HepG2 (cell line): ENCODE measurements around the gene MTF1. TPM values are rescaled to one million over a fixed set of nuclear protein-coding genes. Genes with fewer than 3 reads are reported as not detected.

Experiments
- BATF2 ChIP-seq: sonication (generic); formaldehyde crosslinking; IDR thresholded peaks from 2 replicates; pipeline ENCODE4 v1.8.0; 2022; ENCODE audit warnings: mild to moderate bottlenecking, missing genetic modification reagents, moderate library complexity
- FOXK1 ChIP-seq: sonication (generic); formaldehyde crosslinking; IDR thresholded peaks from 2 replicates; pipeline ENCODE4 v1.4.0; 2020; ENCODE audit warnings: low read depth, missing genetic modification reagents, borderline replicate concordance
- GATAD1 ChIP-seq: IDR thresholded peaks from 2 replicates; pipeline ENCODE4 v1.6.1; 2016; ENCODE audit warnings: missing genetic modification reagents, missing compliant biosample characterization
- JDP2 ChIP-seq: sonication (generic); formaldehyde crosslinking; IDR thresholded peaks from 2 replicates; pipeline ENCODE4 v1.8.1; 2022; ENCODE audit warnings: missing genetic modification reagents, borderline replicate concordance
- KAT8 ChIP-seq: IDR thresholded peaks from 2 replicates; pipeline ENCODE4 v1.6.1; 2016; ENCODE audit warnings: missing genetic modification reagents, missing compliant biosample characterization
- KLF12 ChIP-seq: sonication (generic); formaldehyde crosslinking; IDR thresholded peaks from 2 replicates; pipeline ENCODE4 v1.4.0; 2020; ENCODE audit warnings: missing genetic modification reagents, borderline replicate concordance
- MED1 ChIP-seq: sonication (generic); formaldehyde crosslinking; IDR thresholded peaks from 2 replicates; pipeline ENCODE4 v1.4.0; 2020; ENCODE audit warnings: missing genetic modification reagents
- MTA3 ChIP-seq: sonication (generic); formaldehyde crosslinking; IDR thresholded peaks from 2 replicates; pipeline ENCODE4 v1.4.0; 2020; ENCODE audit warnings: missing genetic modification reagents
- REPIN1 ChIP-seq: sonication (generic); formaldehyde crosslinking; IDR thresholded peaks from 2 replicates; pipeline ENCODE4 v1.8.0; 2022; ENCODE audit warnings: missing genetic modification reagents, low read depth, mild to moderate bottlenecking, borderline replicate concordance
- REXO4 ChIP-seq: sonication (generic); formaldehyde crosslinking; IDR thresholded peaks from 2 replicates; pipeline ENCODE4 v1.8.0; 2022; ENCODE audit warnings: missing genetic modification reagents, mild to moderate bottlenecking, borderline replicate concordance
- SNAPC2 ChIP-seq: sonication (generic); formaldehyde crosslinking; IDR thresholded peaks from 2 replicates; pipeline ENCODE4 v1.8.1; 2022; ENCODE audit warnings: mild to moderate bottlenecking, missing genetic modification reagents
- ZFP91 ChIP-seq: sonication (generic); formaldehyde crosslinking; IDR thresholded peaks from 2 replicates; pipeline ENCODE4 v1.9.0; 2022; ENCODE audit warnings: missing genetic modification reagents, mild to moderate bottlenecking, borderline replicate concordance
- ZNF292 ChIP-seq: sonication (generic); formaldehyde crosslinking; IDR thresholded peaks from 2 replicates; pipeline ENCODE4 v1.8.1; 2022; ENCODE audit warnings: mild to moderate bottlenecking, low read depth, missing genetic modification reagents, borderline replicate concordance
- ZNF460 ChIP-seq: sonication (generic); formaldehyde crosslinking; IDR thresholded peaks from 2 replicates; pipeline ENCODE4 v1.5.1; 2020; ENCODE audit warnings: missing genetic modification reagents, mild to moderate bottlenecking, borderline replicate concordance
- ZNF556 ChIP-seq: sonication (generic); formaldehyde crosslinking; IDR thresholded peaks from 2 replicates; pipeline ENCODE4 v1.4.0; 2020; ENCODE audit warnings: mild to moderate bottlenecking, missing genetic modification reagents, borderline replicate concordance
- ZNF577 ChIP-seq: sonication (generic); formaldehyde crosslinking; IDR thresholded peaks from 2 replicates; pipeline ENCODE4 v1.4.0; 2020; ENCODE audit warnings: mild to moderate bottlenecking, low read depth, missing genetic modification reagents, borderline replicate concordance
- polyA plus RNA-seq, 8 experiments: library from polyadenylated mRNA; depleted of rRNA in 3 of 8; stranded (reverse) in 7 of 8; unstranded in 1 of 8; fragments of >200 nt; fragmentation: Illumina TruSeq in 4 of 8; extraction: Trizol in 4 of 8; gene quantifications; 2 replicates each; pipeline versions ENCODE4 v1.2.1 to v1.2.3, GENCODE V29; 2011 to 2016; ENCODE audit warnings: low read depth in 4 of 8, missing spikeins in 1 of 8, mixed read lengths in 1 of 8; ENCODE audit not compliant: insufficient read depth in 1 of 8
- total RNA-seq, 5 experiments: library from RNA; depleted of rRNA; stranded (reverse); fragments of >200 nt; fragmentation: Illumina TruSeq; extraction: Trizol; gene quantifications; 2 replicates each; pipeline ENCODE4 v1.2.3, GENCODE V29; 2016; ENCODE audit warnings: low read depth in 1 of 5
- TF ChIP-seq, protein P1 (sequence below): sonication (generic); formaldehyde crosslinking; IDR thresholded peaks from 2 replicates; pipeline ENCODE4 v1.4.0; 2020; ENCODE audit warnings: missing genetic modification reagents, borderline replicate concordance
- TF ChIP-seq, protein P2 (sequence below): sonication (generic); formaldehyde crosslinking; IDR thresholded peaks from 2 replicates; pipeline ENCODE4 v1.4.0; 2020; ENCODE audit warnings: missing genetic modification reagents, borderline replicate concordance
- TF ChIP-seq, protein P3 (sequence below): IDR thresholded peaks from 2 replicates; pipeline ENCODE4 v1.4.0; 2020; ENCODE audit warnings: mild to moderate bottlenecking, missing genetic modification reagents

MTF1 gene
- total and polyA plus RNA-seq, 2 of the 13 experiments (the other 11 are each of a cell fraction or from before 2014, with no cell fraction given), result 2.4 to 3.3 TPM

DNA sequence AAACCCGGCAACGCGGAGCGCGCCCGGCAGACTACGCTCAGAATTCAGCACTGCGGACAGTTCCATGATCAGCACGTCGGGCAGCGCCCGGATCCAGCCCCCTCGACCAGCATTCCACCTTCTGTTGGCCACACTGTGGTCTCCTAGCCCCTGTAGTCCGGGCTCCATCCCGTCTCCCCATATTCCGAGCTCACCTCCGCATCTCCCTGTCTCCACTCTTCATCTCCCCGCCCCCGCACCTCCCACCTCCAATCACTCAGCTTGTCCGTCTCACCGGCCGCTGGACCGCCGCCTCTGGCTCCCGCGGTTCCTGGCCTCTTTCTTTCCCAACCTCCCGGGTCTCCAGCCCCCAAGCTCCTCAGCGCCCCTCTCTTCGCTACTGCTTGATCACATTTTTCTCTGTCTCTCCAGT, 95.0 kb downstream of the MTF1 start (continued):
- TF ChIP-seq BATF2 (CRISPR knock-in tag), result peak; percentile 99
- TF ChIP-seq ZNF292 (CRISPR knock-in tag), result peak; percentile 35; the same call in 1 of the 2 replicates
- peak; percentile 81 for TF ChIP-seq GATAD1
- TF ChIP-seq, protein P1, sequence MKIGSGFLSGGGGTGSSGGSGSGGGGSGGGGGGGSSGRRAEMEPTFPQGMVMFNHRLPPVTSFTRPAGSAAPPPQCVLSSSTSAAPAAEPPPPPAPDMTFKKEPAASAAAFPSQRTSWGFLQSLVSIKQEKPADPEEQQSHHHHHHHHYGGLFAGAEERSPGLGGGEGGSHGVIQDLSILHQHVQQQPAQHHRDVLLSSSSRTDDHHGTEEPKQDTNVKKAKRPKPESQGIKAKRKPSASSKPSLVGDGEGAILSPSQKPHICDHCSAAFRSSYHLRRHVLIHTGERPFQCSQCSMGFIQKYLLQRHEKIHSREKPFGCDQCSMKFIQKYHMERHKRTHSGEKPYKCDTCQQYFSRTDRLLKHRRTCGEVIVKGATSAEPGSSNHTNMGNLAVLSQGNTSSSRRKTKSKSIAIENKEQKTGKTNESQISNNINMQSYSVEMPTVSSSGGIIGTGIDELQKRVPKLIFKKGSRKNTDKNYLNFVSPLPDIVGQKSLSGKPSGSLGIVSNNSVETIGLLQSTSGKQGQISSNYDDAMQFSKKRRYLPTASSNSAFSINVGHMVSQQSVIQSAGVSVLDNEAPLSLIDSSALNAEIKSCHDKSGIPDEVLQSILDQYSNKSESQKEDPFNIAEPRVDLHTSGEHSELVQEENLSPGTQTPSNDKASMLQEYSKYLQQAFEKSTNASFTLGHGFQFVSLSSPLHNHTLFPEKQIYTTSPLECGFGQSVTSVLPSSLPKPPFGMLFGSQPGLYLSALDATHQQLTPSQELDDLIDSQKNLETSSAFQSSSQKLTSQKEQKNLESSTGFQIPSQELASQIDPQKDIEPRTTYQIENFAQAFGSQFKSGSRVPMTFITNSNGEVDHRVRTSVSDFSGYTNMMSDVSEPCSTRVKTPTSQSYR, result peak; percentile 93
- TF ChIP-seq ZNF460, result no peak
- TF ChIP-seq KAT8 (CRISPR knock-in tag), result peak; percentile 91
- peak; percentile 74; the same call in 1 of the 2 replicates for TF ChIP-seq REPIN1 (CRISPR knock-in tag)
- TF ChIP-seq, protein P2, sequence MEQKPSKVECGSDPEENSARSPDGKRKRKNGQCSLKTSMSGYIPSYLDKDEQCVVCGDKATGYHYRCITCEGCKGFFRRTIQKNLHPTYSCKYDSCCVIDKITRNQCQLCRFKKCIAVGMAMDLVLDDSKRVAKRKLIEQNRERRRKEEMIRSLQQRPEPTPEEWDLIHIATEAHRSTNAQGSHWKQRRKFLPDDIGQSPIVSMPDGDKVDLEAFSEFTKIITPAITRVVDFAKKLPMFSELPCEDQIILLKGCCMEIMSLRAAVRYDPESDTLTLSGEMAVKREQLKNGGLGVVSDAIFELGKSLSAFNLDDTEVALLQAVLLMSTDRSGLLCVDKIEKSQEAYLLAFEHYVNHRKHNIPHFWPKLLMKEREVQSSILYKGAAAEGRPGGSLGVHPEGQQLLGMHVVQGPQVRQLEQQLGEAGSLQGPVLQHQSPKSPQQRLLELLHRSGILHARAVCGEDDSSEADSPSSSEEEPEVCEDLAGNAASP (CRISPR knock-in tag), result peak; percentile 98
- TF ChIP-seq ZNF556, result 0 out of 2 replicates have a peak, but pooled peaks have one; percentile 41
- TF ChIP-seq, protein P3, sequence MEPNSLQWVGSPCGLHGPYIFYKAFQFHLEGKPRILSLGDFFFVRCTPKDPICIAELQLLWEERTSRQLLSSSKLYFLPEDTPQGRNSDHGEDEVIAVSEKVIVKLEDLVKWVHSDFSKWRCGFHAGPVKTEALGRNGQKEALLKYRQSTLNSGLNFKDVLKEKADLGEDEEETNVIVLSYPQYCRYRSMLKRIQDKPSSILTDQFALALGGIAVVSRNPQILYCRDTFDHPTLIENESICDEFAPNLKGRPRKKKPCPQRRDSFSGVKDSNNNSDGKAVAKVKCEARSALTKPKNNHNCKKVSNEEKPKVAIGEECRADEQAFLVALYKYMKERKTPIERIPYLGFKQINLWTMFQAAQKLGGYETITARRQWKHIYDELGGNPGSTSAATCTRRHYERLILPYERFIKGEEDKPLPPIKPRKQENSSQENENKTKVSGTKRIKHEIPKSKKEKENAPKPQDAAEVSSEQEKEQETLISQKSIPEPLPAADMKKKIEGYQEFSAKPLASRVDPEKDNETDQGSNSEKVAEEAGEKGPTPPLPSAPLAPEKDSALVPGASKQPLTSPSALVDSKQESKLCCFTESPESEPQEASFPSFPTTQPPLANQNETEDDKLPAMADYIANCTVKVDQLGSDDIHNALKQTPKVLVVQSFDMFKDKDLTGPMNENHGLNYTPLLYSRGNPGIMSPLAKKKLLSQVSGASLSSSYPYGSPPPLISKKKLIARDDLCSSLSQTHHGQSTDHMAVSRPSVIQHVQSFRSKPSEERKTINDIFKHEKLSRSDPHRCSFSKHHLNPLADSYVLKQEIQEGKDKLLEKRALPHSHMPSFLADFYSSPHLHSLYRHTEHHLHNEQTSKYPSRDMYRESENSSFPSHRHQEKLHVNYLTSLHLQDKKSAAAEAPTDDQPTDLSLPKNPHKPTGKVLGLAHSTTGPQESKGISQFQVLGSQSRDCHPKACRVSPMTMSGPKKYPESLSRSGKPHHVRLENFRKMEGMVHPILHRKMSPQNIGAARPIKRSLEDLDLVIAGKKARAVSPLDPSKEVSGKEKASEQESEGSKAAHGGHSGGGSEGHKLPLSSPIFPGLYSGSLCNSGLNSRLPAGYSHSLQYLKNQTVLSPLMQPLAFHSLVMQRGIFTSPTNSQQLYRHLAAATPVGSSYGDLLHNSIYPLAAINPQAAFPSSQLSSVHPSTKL (CRISPR knock-in tag), result peak; percentile 86
- TF ChIP-seq MED1 (CRISPR knock-in tag), result peak; percentile 81
- peak; percentile 98; the same call in 1 of the 2 replicates for TF ChIP-seq FOXK1 (CRISPR knock-in tag)
- peak; percentile 90; the same call in 1 of the 2 replicates for TF ChIP-seq ZNF577
- peak; percentile 95 for TF ChIP-seq REXO4 (CRISPR knock-in tag)
- peak; percentile 85; the same call in 1 of the 2 replicates for TF ChIP-seq SNAPC2 (CRISPR knock-in tag)
- TF ChIP-seq ZFP91 (CRISPR knock-in tag), result peak; percentile 72
- peak; percentile 97 for TF ChIP-seq MTA3 (CRISPR knock-in tag)
- TF ChIP-seq KLF12 (CRISPR knock-in tag), result peak; percentile 99
- peak; percentile 92; the same call in 1 of the 2 replicates for TF ChIP-seq JDP2 (CRISPR knock-in tag)
